Measurements from ENCODE around the gene GRAMD4. TPM values are rescaled to one million over a fixed set of nuclear protein-coding genes. Genes with fewer than 3 reads are reported as not detected.

GRAMD4 gene
- total RNA-seq, 1 donor from 2014 or later, result 77.6 TPM

- H3K27me3 ChIP-seq (ENCODE audit: low read depth), result no peaks in the 10 kb centered on the region
- no peaks in the 10 kb centered on the region for H3K9me3 ChIP-seq (replicated peaks)
- TF ChIP-seq CTCF (IDR thresholded peaks at IDR 0.05; ENCODE audit: borderline replicate concordance), result no peak
- no peaks in the 10 kb centered on the region for H3K36me3 ChIP-seq
- H3K4me1 ChIP-seq, result peaks cover 92% of the 10 kb centered on the region
- intact Hi-C loops (cut with micrococcal nuclease), result no loop called here
- DNase-seq, result peak; percentile 14
- H3K4me3 ChIP-seq, result peak overlapping the region; percentile 91
- H3K27ac ChIP-seq (replicated peaks), result peak overlapping the region; percentile 89
These were observed 39.1 kb upstream of the GRAMD4 start for GRCh38 chr22:46580940-46581537.

- intact Hi-C loops (cut with micrococcal nuclease), result no loop called here
- Histone ChIP-seq H3K27me3 (ENCODE audit: low read depth) (no peaks in the 10 kb centered on the region), H3K4me3 (peak overlapping the region; percentile 3), H3K36me3 (no peaks in the 10 kb centered on the region), H3K4me1 (peaks cover 94% of the 10 kb centered on the region), H3K27ac (replicated peaks) (peak overlapping the region; percentile 89), H3K9me3 (replicated peaks) (no peaks in the 10 kb centered on the region)
- DNase-seq, result peak; percentile 46
- no peak for TF ChIP-seq CTCF (IDR thresholded peaks at IDR 0.05; ENCODE audit: borderline replicate concordance)
These were observed 38.5 kb upstream of the GRAMD4 start for GRCh38 chr22:46581538-46582244.

- H3K27ac ChIP-seq (replicated peaks), result peak overlapping the region; percentile 89
- TF ChIP-seq CTCF (IDR thresholded peaks at IDR 0.05; ENCODE audit: borderline replicate concordance), result no peak
These were observed 37.8 kb upstream of the GRAMD4 start for GRCh38 chr22:46582281-46582933.

DNA sequence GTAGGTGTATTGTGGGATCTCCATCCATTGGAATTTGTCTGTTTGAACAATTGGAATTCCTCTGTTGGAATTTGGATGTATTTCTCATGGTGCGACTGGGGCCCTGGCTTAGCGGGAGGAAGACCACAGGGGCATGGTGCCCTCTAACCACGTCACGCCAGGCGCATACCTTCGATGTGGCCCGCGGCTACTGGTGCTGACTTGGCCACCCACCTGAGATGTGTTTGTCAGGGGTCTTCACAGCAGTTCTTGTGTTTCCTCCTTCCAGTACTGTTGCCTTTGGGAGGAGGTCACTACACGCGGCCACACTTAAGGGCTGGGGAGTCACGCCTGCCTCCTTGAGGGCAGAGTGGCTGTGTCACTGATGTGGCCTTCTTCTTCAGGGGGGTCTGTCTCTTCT, 36.6 kb upstream of the GRAMD4 start:
- peak overlapping the region; percentile 7 for H3K27ac ChIP-seq (replicated peaks)
- peak; percentile 14 for DNase-seq
- H3K4me3 ChIP-seq, result no peak overlapping the region
- no peaks in the 10 kb centered on the region for H3K27me3 ChIP-seq (ENCODE audit: low read depth)
- peaks cover 100% of the 10 kb centered on the region for H3K4me1 ChIP-seq
- no peaks in the 10 kb centered on the region for H3K9me3 ChIP-seq (replicated peaks)
- no peak for TF ChIP-seq CTCF (IDR thresholded peaks at IDR 0.05; ENCODE audit: borderline replicate concordance)
- intact Hi-C loops (cut with micrococcal nuclease), result no loop called here
- no peaks in the 10 kb centered on the region for H3K36me3 ChIP-seq

More at GRCh38 chr22:46582281-46582933, 37.8 kb upstream of the GRAMD4 start:
- Histone ChIP-seq H3K4me3 (no peak overlapping the region), H3K27me3 (ENCODE audit: low read depth) (no peaks in the 10 kb centered on the region), H3K9me3 (replicated peaks) (no peaks in the 10 kb centered on the region), H3K4me1 (peaks cover 100% of the 10 kb centered on the region), H3K36me3 (no peaks in the 10 kb centered on the region)
- intact Hi-C loops (cut with micrococcal nuclease), result no loop called here
- peak; percentile 10 for DNase-seq

DNA sequence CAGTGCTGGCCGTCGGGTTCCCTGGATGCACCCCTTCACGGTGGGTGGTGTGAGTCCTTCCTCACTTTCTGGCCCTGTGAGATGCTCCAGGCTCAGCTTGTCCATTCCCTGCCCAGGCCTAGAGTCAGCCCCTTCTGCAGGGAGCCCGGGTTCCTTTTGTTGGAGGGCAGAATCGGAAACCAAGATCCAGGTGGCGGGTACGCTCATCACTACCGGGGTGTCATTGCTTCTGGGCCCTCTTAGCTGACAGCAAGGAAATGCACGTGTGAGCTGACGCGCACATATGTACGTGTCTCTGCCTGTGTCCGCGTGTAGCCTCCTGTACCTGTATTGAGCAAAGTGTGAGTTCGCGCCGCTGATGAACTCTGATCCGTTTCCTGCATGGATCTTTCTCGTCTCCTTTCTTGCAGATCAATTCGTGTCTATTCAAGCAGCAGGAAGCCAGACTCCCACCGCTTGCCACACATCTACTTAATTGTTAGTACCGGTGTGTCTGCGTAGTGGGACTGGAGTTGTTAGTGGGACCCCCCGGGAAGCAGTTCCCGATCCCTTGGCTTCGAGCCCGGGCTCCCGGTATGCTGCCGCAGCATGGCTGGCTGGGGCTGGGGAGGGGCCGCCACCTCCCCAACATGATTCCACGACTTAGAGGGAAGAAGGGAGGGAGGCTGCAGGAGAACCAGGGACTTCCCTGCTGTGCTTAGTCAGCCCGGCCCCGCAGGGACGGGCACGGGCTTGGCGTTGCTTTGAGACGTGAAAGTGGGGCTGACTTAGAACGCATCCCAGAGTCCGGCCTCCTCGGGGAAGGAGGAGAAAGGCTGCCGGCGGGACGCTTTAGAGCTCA, 35.9 kb upstream of the GRAMD4 start:
- Histone ChIP-seq H3K27ac (replicated peaks) (peak overlapping the region; percentile 23), H3K27me3 (ENCODE audit: low read depth) (no peaks in the 10 kb centered on the region), H3K9me3 (replicated peaks) (no peaks in the 10 kb centered on the region), H3K36me3 (no peaks in the 10 kb centered on the region), H3K4me1 (peaks cover 98% of the 10 kb centered on the region), H3K4me3 (no peak overlapping the region)
- peak; percentile 12 for DNase-seq
- TF ChIP-seq CTCF (IDR thresholded peaks at IDR 0.05; ENCODE audit: borderline replicate concordance), result no peak
- intact Hi-C loops (cut with micrococcal nuclease), result no loop called here
